Right lobe of liver (tissue), 6 donors: ENCODE data around the gene UBE3C. TPM values are rescaled to one million over a fixed set of nuclear protein-coding genes. Genes with fewer than 3 reads are reported as not detected.

Experiments
- ATAC-seq, 4 donors: fragments of 200-7000 bp; cut with Tn5 transposase; one replicate each; pipeline ENCODE4 v1.9.1; 2020; ENCODE audit warnings: mild to moderate bottlenecking in 4 of 4, moderate library complexity in 4 of 4
- DNase-seq, 3 donors: peaks; one replicate each; pipeline ENCODE4 v3.0.0-alpha.2; 2020
- H3K27ac ChIP-seq, 3 donors: fragments of 200-600 bp; one replicate each; pipeline ENCODE4 v1.8.0; 2022
- H3K27me3 ChIP-seq, 2 donors: fragments of 200-600 bp; one replicate each; pipeline ENCODE4 v1.8.0; 2022
- H3K36me3 ChIP-seq, 4 donors: fragments of 200-600 bp; sonication (generic) in 1 of 4; one replicate each; pipeline versions ENCODE4 v1.5.1 to v1.8.0; 2017 to 2022; ENCODE audit warnings: control low read depth in 1 of 4
- H3K4me1 ChIP-seq, 4 donors: fragments of 200-600 bp; sonication (generic) in 1 of 4; one replicate each; pipeline versions ENCODE4 v1.5.1 to v1.8.0; 2017 to 2022; ENCODE audit warnings: control low read depth in 1 of 4
- H3K4me3 ChIP-seq, 3 donors: fragments of 200-600 bp; one replicate each; pipeline ENCODE4 v1.8.0; 2022
- H3K9me3 ChIP-seq, 4 donors: fragments of 200-600 bp; sonication (generic) in 1 of 4; one replicate each; pipeline versions ENCODE4 v1.5.1 to v1.8.0; 2017 to 2022; ENCODE audit warnings: control low read depth in 1 of 4
- CTCF ChIP-seq, 4 donors: fragments of 200-600 bp in 3 of 4; fragments of 450-650 bp in 1 of 4; IDR thresholded peaks; one replicate each; pipeline versions ENCODE4 v1.5.1 to v1.8.0; 2016 to 2022; ENCODE audit warnings: antibody characterized with exemption in 4 of 4, mild to moderate bottlenecking in 2 of 4
- POLR2A ChIP-seq: fragments of 450-650 bp; IDR thresholded peaks from one replicate; pipeline ENCODE4 v1.6.1; 2017; ENCODE audit warnings: antibody characterized with exemption, mild to moderate bottlenecking
- WGBS: methylation state at CpG from one replicate; pipeline ENCODE4 v1.1.6; 2018; ENCODE audit warnings: low coverage, low lambda C conversion rate; ENCODE audit not compliant: insufficient coverage; ENCODE audit errors: missing lambda C conversion rate; 5-methylcytosine and 5-hydroxymethylcytosine counted together
- intact Hi-C, 2 donors: fragments of 100-400 bp; cut with DNase I; formaldehyde crosslinking; loops; one replicate each; pipeline versions ENCODE4 v1.11.2 to v1.14.1; 2022
- total RNA-seq, 6 experiments: library from RNA; depleted of rRNA in 2 of 6; stranded (reverse); fragments of >200 nt in 2 of 6; fragmentation: NEBNext Ultra II Directional in 3 of 6; extraction: Animal tissue kit (Norgen Biotek cat#: 25700) in 3 of 6; gene quantifications; one replicate each; pipeline versions ENCODE4 v1.1.0 to v1.2.4, GENCODE V29; 2016 to 2023
- donor health status: DM: no; HTN: yes; CAD: no.
- donor health status: DM: no; HTN: no; CAD: no.
- donor health status: DM: no; HTN: no; CAD: no.
- donor health status: DM: no; HTN: yes; CAD: no.
- donor health status: DM: no; HTN: yes; CAD: no.

The UBE3C gene
- total RNA-seq, 6 experiments from 2014 or later = 28.3 to 48.1 (median 31.9) TPM

GRCh38 chr7:157113607-157114006 lies 25.1 kb upstream of the UBE3C start:
- intact Hi-C loops = no loop called here
- no peak for ATAC-seq
- WGBS = 54% methylated on average over 1 of the region's 2 CpGs

DNA sequence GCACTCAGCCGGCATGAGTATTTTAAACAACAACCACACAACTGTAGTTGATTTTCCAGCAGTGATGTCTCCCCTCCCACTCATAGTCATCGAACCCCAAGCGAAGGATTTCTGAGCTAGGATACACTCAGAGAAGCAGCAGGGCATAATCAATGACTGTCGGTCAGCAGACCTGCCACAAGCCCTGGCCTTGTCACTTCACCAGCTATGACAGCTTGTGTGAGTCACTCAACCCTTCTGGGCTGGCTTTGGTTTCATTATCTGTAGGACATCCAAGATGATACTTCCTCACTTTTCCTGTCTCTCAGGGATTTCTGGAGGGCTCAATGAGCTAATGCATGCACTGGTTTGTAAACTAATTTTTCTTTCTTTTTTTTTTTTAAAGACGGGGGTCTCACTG lies 22.0 kb upstream of the UBE3C start:
- no peaks in the 10 kb centered on the region for H3K36me3 ChIP-seq
- no peaks in the 10 kb centered on the region for H3K27me3 ChIP-seq
- no CpG with 5 or more reads among the region's 5 CpGs for WGBS
- ATAC-seq (no peak), DNase-seq (peak in 1 of 3 donors; percentile 6)
- intact Hi-C loops = no loop called here
- H3K4me3 ChIP-seq = no peak overlapping the region
- no peaks in the 10 kb centered on the region for H3K9me3 ChIP-seq
- no peak overlapping the region for H3K27ac ChIP-seq
- no peak for TF ChIP-seq POLR2A
- TF ChIP-seq CTCF (IDR thresholded peaks at IDR 0.05) = no peak
- H3K4me1 ChIP-seq = no peaks in the 10 kb centered on the region

More at GRCh38 chr7:157113607-157114006, 25.1 kb upstream of the UBE3C start:
- Histone ChIP-seq H3K36me3 (no peaks in the 10 kb centered on the region), H3K27me3 (no peaks in the 10 kb centered on the region), H3K4me3 (no peak overlapping the region), H3K9me3 (no peaks in the 10 kb centered on the region), H3K27ac (no peak overlapping the region), H3K4me1 (no peaks in the 10 kb centered on the region)
- TF ChIP-seq POLR2A = no peak
- no peak for TF ChIP-seq CTCF (IDR thresholded peaks at IDR 0.05)
- peak in 1 of 3 donors; percentile 1 for DNase-seq

DNA sequence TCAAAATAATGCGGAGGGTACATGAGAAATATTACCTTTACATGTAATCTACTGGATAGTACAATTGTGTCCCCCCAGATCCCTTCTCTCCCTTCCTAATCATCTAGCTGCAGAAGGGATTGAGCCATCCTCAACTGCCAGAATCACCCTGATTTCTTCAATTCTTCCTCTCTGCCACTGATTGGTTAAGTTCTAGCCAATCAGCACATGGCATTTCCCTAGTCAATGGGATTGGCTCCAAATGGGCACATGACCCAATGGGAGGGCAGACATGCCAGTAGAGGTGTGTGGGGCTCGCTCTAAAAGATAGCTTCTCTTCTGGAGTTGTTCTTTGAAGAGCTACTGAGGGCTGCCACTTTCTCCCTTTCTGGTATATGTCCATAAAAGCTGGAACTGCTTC lies 20.9 kb upstream of the UBE3C start:
- H3K4me3 ChIP-seq = no peak overlapping the region
- 88% methylated on average over 1 of the region's 2 CpGs for WGBS
- TF ChIP-seq POLR2A (no peak), CTCF (IDR thresholded peaks at IDR 0.05) (no peak)
- ATAC-seq (no peak), DNase-seq (peak in 1 of 3 donors; percentile 8)
- no peak overlapping the region for H3K27ac ChIP-seq
- H3K27me3 ChIP-seq = no peaks in the 10 kb centered on the region
- no peaks in the 10 kb centered on the region for H3K9me3 ChIP-seq
- no peaks in the 10 kb centered on the region for H3K4me1 ChIP-seq
- H3K36me3 ChIP-seq = no peaks in the 10 kb centered on the region
- intact Hi-C loops = no loop called here

- intact Hi-C loops = no loop called here
- no peaks in the 10 kb centered on the region for H3K27me3 ChIP-seq
- no peak overlapping the region for H3K27ac ChIP-seq
- no peak overlapping the region for H3K4me3 ChIP-seq
- no peaks in the 10 kb centered on the region for H3K4me1 ChIP-seq
- H3K36me3 ChIP-seq = no peaks in the 10 kb centered on the region
- no peak for TF ChIP-seq CTCF (IDR thresholded peaks at IDR 0.05)
- no peak for TF ChIP-seq POLR2A
- 100% methylated on average over 3 of the region's 14 CpGs for WGBS
- DNase-seq (no peak), ATAC-seq (no peak)
- H3K9me3 ChIP-seq = no peaks in the 10 kb centered on the region
Observed at GRCh38 chr7:157120181-157120580, 18.5 kb upstream of the UBE3C start.

- H3K36me3 ChIP-seq = no peaks in the 10 kb centered on the region
- H3K9me3 ChIP-seq = no peaks in the 10 kb centered on the region
- no peak for TF ChIP-seq CTCF (IDR thresholded peaks at IDR 0.05)
- TF ChIP-seq POLR2A = no peak
- 100% methylated on average over 1 of the region's 18 CpGs for WGBS
- DNase-seq (no peak), ATAC-seq (peak in 1 of 4 donors; percentile 25)
- H3K4me3 ChIP-seq = no peak overlapping the region
- H3K27ac ChIP-seq = no peak overlapping the region
- no peaks in the 10 kb centered on the region for H3K4me1 ChIP-seq
- no peaks in the 10 kb centered on the region for H3K27me3 ChIP-seq
- intact Hi-C loops = no loop called here
Observed at GRCh38 chr7:157121184-157121715, 17.5 kb upstream of the UBE3C start.
